K562 (cell line): ENCODE results near the gene CDC42EP3. TPM values are rescaled to one million over a fixed set of nuclear protein-coding genes. Genes with fewer than 3 reads are reported as not detected.

Experiments
- C11orf30 ChIP-seq: fragments of 450-650 bp; IDR thresholded peaks from 2 replicates; pipeline ENCODE4 v1.6.1; 2016; ENCODE audit warnings: low read depth, mild to moderate bottlenecking
- KLF6 ChIP-seq: fragments of 250-450 bp; sonication (Bioruptor Pico); IDR thresholded peaks from 2 replicates; pipeline ENCODE4 v1.4.0; 2020; ENCODE audit warnings: mild to moderate bottlenecking, moderate library complexity, borderline replicate concordance
- MCM2 ChIP-seq: fragments of 450-650 bp; IDR thresholded peaks from 2 replicates; pipeline ENCODE4 v1.6.1; 2017; ENCODE audit warnings: low read depth, mild to moderate bottlenecking
- ZBTB8A ChIP-seq: fragments of 450-650 bp; IDR thresholded peaks from 2 replicates; pipeline ENCODE4 v1.6.1; 2018; ENCODE audit warnings: mild to moderate bottlenecking, moderate library complexity; ENCODE audit not compliant: partially characterized antibody
- ZNF76 ChIP-seq: fragments of 250-450 bp; sonication (Bioruptor Pico); IDR thresholded peaks from 2 replicates; pipeline ENCODE4 v1.4.0; 2020; ENCODE audit warnings: mild to moderate bottlenecking, moderate library complexity, borderline replicate concordance
- polyA plus RNA-seq, 8 experiments: library from polyadenylated mRNA; depleted of rRNA in 4 of 8; stranded (reverse) in 5 of 8; unstranded in 3 of 8; fragments of >200 nt; fragmentation: Nextera tagmentation in 2 of 8; fragmentation: Illumina TruSeq in 1 of 8; extraction: Ambion mirVana in 2 of 8; extraction: Trizol in 1 of 8; gene quantifications; 2 replicates each; pipeline versions ENCODE4 v1.2.1 to v1.2.3, GENCODE V29; 2011 to 2014; ENCODE audit warnings: inconsistent platforms in 1 of 8, missing spikeins in 1 of 8
- total RNA-seq, 7 experiments: library from RNA; depleted of rRNA in 6 of 7; stranded (reverse); fragments of >200 nt in 6 of 7; fragmentation: Illumina TruSeq in 2 of 7; extraction: Trizol in 2 of 7; gene quantifications; 2 replicates each; pipeline versions ENCODE4 v1.2.1 to v1.2.3, GENCODE V29; 2011 to 2021; ENCODE audit warnings: low replicate concordance in 1 of 7
- TF ChIP-seq, protein P1 (sequence below): fragments of 200-800 bp; sonication (Bioruptor generic); IDR thresholded peaks from 2 replicates; pipeline ENCODE4 v1.6.1; 2016; ENCODE audit warnings: missing genetic modification characterization, missing compliant biosample characterization
- TF ChIP-seq, protein P2 (sequence below): fragments of 450-650 bp; IDR thresholded peaks from 2 replicates; pipeline ENCODE4 v1.6.1; 2016

Gene CDC42EP3
- total and polyA plus RNA-seq, 9 of the 15 experiments (the other 6 are each of a cell fraction or from before 2014, with no cell fraction given), result 0.72 to 6.4 (median 2.0) TPM

DNA sequence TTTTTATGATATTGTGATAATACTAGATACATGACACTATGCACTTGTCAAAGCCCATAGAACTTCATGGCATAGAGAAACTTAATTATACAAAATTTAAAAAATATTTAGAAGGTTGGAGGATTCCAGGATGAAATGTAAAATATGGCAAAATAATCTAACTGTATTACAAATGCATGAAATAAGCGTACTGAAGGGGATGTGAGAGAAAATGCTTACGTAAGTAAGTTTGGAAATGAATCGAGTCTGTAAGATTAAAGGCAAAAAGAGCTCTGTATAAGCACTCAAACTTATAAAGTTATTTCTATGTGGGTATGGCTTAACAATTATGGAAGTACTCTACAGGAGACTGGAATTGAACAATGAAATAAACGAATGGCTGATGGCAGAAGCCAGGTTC, 13.4 kb upstream of the CDC42EP3 start (continued):
- TF ChIP-seq, protein P1, sequence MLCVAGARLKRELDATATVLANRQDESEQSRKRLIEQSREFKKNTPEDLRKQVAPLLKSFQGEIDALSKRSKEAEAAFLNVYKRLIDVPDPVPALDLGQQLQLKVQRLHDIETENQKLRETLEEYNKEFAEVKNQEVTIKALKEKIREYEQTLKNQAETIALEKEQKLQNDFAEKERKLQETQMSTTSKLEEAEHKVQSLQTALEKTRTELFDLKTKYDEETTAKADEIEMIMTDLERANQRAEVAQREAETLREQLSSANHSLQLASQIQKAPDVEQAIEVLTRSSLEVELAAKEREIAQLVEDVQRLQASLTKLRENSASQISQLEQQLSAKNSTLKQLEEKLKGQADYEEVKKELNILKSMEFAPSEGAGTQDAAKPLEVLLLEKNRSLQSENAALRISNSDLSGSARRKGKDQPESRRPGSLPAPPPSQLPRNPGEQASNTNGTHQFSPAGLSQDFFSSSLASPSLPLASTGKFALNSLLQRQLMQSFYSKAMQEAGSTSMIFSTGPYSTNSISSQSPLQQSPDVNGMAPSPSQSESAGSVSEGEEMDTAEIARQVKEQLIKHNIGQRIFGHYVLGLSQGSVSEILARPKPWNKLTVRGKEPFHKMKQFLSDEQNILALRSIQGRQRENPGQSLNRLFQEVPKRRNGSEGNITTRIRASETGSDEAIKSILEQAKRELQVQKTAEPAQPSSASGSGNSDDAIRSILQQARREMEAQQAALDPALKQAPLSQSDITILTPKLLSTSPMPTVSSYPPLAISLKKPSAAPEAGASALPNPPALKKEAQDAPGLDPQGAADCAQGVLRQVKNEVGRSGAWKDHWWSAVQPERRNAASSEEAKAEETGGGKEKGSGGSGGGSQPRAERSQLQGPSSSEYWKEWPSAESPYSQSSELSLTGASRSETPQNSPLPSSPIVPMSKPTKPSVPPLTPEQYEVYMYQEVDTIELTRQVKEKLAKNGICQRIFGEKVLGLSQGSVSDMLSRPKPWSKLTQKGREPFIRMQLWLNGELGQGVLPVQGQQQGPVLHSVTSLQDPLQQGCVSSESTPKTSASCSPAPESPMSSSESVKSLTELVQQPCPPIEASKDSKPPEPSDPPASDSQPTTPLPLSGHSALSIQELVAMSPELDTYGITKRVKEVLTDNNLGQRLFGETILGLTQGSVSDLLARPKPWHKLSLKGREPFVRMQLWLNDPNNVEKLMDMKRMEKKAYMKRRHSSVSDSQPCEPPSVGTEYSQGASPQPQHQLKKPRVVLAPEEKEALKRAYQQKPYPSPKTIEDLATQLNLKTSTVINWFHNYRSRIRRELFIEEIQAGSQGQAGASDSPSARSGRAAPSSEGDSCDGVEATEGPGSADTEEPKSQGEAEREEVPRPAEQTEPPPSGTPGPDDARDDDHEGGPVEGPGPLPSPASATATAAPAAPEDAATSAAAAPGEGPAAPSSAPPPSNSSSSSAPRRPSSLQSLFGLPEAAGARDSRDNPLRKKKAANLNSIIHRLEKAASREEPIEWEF (CRISPR knock-in tag), result no peak
- no peak for TF ChIP-seq C11orf30
- no peak for TF ChIP-seq ZNF76
- TF ChIP-seq, protein P2, sequence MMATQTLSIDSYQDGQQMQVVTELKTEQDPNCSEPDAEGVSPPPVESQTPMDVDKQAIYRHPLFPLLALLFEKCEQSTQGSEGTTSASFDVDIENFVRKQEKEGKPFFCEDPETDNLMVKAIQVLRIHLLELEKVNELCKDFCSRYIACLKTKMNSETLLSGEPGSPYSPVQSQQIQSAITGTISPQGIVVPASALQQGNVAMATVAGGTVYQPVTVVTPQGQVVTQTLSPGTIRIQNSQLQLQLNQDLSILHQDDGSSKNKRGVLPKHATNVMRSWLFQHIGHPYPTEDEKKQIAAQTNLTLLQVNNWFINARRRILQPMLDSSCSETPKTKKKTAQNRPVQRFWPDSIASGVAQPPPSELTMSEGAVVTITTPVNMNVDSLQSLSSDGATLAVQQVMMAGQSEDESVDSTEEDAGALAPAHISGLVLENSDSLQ, result no peak
- no peak for TF ChIP-seq KLF6
- TF ChIP-seq ZBTB8A, result no peak
- TF ChIP-seq MCM2, result no peak
- TF ChIP-seq, all 486 proteins: peak for 0
